ENCODE measurements around the gene ZNF660. TPM values are rescaled to one million over a fixed set of nuclear protein-coding genes. Genes with fewer than 3 reads are reported as not detected.

Gene ZNF660
- total RNA-seq, 4 donors from 2014 or later = 0.82 to 5.0 (median 3.5) TPM

DNA sequence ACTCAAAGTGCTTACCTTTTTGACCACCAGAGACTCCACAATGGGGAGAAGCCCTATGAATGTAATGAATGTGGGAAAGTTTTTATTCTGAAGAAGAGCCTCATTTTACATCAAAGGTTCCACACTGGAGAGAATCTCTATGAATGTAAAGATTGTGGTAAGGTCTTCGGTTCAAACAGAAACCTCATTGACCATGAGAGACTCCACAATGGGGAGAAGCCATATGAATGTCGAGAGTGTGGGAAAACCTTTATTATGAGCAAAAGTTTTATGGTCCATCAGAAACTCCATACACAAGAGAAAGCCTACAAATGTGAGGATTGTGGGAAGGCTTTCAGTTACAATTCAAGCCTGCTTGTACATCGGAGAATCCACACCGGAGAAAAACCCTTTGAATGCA is 58.3 kb downstream of the ZNF660 start:
- Histone ChIP-seq H3K27me3 (no peaks in the 10 kb centered on the region), H3K36me3 (peaks cover 15 to 62% of the 10 kb centered on the region in 2 donors), H3K27ac (no peak overlapping the region), H3K4me3 (no peak overlapping the region), H3K4me1 (peaks cover 0 to 3% (median 0%) of the 10 kb centered on the region in 3 donors), H3K9me3 (peaks cover 0 to 25% (median 0%) of the 10 kb centered on the region in 3 donors)
- no peak for ATAC-seq
- 92 to 100% methylated on average over 2 to 4 of the region's 4 CpGs for WGBS, 2 donors (ENCODE audit: low coverage in 1 of 2)
- TF ChIP-seq, protein P1, sequence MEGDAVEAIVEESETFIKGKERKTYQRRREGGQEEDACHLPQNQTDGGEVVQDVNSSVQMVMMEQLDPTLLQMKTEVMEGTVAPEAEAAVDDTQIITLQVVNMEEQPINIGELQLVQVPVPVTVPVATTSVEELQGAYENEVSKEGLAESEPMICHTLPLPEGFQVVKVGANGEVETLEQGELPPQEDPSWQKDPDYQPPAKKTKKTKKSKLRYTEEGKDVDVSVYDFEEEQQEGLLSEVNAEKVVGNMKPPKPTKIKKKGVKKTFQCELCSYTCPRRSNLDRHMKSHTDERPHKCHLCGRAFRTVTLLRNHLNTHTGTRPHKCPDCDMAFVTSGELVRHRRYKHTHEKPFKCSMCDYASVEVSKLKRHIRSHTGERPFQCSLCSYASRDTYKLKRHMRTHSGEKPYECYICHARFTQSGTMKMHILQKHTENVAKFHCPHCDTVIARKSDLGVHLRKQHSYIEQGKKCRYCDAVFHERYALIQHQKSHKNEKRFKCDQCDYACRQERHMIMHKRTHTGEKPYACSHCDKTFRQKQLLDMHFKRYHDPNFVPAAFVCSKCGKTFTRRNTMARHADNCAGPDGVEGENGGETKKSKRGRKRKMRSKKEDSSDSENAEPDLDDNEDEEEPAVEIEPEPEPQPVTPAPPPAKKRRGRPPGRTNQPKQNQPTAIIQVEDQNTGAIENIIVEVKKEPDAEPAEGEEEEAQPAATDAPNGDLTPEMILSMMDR (IDR thresholded peaks at IDR 0.05) = no peak
- no peak for TF ChIP-seq POLR2AphosphoS5 (IDR thresholded peaks at IDR 0.05)

DNA sequence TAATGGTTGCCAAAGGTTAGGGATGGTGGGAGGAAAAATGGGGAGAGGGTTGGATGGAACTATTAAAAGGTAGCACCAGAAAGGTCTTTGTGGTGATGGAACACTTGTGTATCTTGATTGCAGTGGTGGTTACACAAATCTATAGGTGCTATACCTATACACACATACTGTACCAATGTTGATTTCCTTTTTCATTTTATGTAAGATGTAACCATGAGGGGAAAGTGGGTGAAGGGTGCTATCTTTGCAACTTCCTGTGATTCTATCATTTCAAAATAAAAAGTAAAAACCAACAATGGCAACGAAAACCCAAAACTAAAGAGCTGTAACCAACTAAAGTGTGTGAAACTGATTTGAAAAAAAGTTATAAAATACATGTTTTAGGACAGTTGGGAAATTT is 63.0 kb downstream of the ZNF660 start:
- Histone ChIP-seq H3K36me3 (peaks cover 5 to 38% of the 10 kb centered on the region in 2 donors), H3K4me1 (peaks cover 0 to 19% (median 4%) of the 10 kb centered on the region in 3 donors), H3K27ac (no peak overlapping the region), H3K9me3 (peaks cover 0 to 10% (median 0%) of the 10 kb centered on the region in 3 donors), H3K4me3 (no peak overlapping the region), H3K27me3 (no peaks in the 10 kb centered on the region)
- ATAC-seq = no peak
- WGBS, 2 donors (ENCODE audit: low coverage in 1 of 2) = 85 to 89% methylated on average over 1 of the region's 1 CpG
- TF ChIP-seq EP300 (IDR thresholded peaks at IDR 0.05) = no peak
- no peak for TF ChIP-seq POLR2AphosphoS5 (IDR thresholded peaks at IDR 0.05)
- TF ChIP-seq, protein P1 (IDR thresholded peaks at IDR 0.05) = no peak
- no peak for TF ChIP-seq POLR2A (IDR thresholded peaks at IDR 0.05)

DNA sequence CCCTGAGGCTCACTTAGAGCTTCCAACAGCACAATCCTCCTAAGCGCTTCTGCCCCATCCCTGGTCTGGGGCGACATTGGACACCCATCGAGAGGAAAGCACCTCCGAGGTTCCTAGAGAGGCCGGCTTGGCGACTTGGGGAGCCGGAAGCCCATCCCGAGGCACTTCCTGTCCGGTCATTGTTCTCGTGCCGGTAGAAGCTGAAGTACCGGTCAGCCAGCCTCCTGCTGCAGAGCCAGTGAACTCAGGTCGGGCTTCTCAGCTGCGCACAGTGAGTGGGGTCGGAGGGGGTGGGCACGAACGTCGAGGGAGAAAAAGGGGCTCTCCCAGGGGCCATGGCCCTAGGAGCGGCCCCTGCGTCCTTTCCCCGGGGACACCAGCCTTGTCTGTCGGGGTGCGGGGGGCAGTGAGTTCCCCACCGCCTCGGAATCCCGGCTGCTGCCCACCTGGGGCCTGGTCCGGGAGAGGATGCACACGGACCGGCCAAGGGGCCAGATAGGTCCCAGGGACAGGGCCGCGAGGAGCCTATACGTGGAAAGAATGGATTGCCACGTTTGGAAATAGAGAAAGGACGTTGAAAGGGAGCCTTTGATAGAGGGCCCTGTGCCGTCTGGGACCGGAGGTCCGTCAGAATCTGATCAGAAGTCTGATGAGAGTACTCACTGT is 63.9 kb downstream of the ZNF660 start, which contains the start of gene ZNF35:
ZNF35 (plus strand) TSS at position 169 of the 666 bp plus-strand sequence. CDS start 2,336 bp downstream, outside the sequence.
- Histone ChIP-seq H3K27ac (peak within 1 kb of the TSS; percentile 64 to 83 (median 80)), H3K27me3 (no peaks in the 10 kb centered on the region), H3K4me1 (peaks cover 0 to 19% (median 4%) of the 10 kb centered on the region in 3 donors), H3K9me3 (peaks cover 0 to under 1% (median 0%) of the 10 kb centered on the region in 3 donors), H3K4me3 (peak within 1 kb of the TSS; percentile 91 to 98), H3K36me3 (peaks cover 9 to 38% of the 10 kb centered on the region in 2 donors)
- ATAC-seq = peak; percentile 89
- peak in 1 of 2 donors; percentile 21 for TF ChIP-seq POLR2A (IDR thresholded peaks at IDR 0.05)
- peak; percentile 46 for TF ChIP-seq POLR2AphosphoS5 (IDR thresholded peaks at IDR 0.05)
- TF ChIP-seq EP300 (IDR thresholded peaks at IDR 0.05) = no peak
- TF ChIP-seq, protein P1 (IDR thresholded peaks at IDR 0.05) = peak in 1 of 4 experiments; percentile 5
- WGBS, 2 donors (ENCODE audit: low coverage in 1 of 2) = 0% methylated on average over 8 to 14 of the region's 37 CpGs

Other genes starting within 250 kb of the ZNF660 start
- 10 to 100 TPM; 25.8 to 56.2 (median 45.9) TPM for gene TCAIM, start 246.2 kb upstream of the ZNF660 start, total RNA-seq
- 10 to 100 TPM in 3 of 4 donors, 1 to 10 TPM in 1; 8.9 to 15.2 (median 12.6) TPM for gene ZNF445, start 107.3 kb upstream of the ZNF660 start, total RNA-seq
- gene ZKSCAN7, start 29.8 kb upstream of the ZNF660 start, total RNA-seq = 1 to 10 TPM; 3.5 to 6.1 (median 5.0) TPM
- gene ZNF197, start 40.1 kb downstream of the ZNF660 start, total RNA-seq = 10 to 100 TPM; 17.5 to 37.8 (median 22.9) TPM
- gene ZNF35, start 63.8 kb downstream of the ZNF660 start, total RNA-seq = 10 to 100 TPM in 3 of 4 donors, 1 to 10 TPM in 1; 9.1 to 27.6 (median 13.1) TPM
- gene ZNF502, start 127.7 kb downstream of the ZNF660 start, total RNA-seq = 1 to 10 TPM; 5.0 to 10.0 (median 5.5) TPM
- 10 to 100 TPM in 1 of 4 donors, 1 to 10 TPM in 3; 7.0 to 16.3 (median 9.0) TPM for gene ZNF501, start 144.7 kb downstream of the ZNF660 start, total RNA-seq
- gene KIAA1143, start 176.7 kb downstream of the ZNF660 start, total RNA-seq = 10 to 100 TPM; 27.7 to 41.5 (median 36.5) TPM
- 1 to 10 TPM in 1 of 4 donors, under 1 TPM in 3; 0.13 to 2.4 (median 0.51) TPM for gene KIF15, start 176.8 kb downstream of the ZNF660 start, total RNA-seq

Data from gastroesophageal sphincter (tissue), 4 donors.